ENCODE data around the gene CBY1. TPM values are rescaled to one million over a fixed set of nuclear protein-coding genes. Genes with fewer than 3 reads are reported as not detected.

The CBY1 gene
- total RNA-seq (1 to 10 TPM; 4.6 to 7.6 TPM), total RNA-seq (2.8 to 24.8 (median 11.4) reads per million in 172 experiments)
- 10.2 TPM for polyA plus RNA-seq (2013, experiment 1 of 2)
- polyA plus RNA-seq (2013, experiment 2 of 2), result 11.5 TPM

DNA sequence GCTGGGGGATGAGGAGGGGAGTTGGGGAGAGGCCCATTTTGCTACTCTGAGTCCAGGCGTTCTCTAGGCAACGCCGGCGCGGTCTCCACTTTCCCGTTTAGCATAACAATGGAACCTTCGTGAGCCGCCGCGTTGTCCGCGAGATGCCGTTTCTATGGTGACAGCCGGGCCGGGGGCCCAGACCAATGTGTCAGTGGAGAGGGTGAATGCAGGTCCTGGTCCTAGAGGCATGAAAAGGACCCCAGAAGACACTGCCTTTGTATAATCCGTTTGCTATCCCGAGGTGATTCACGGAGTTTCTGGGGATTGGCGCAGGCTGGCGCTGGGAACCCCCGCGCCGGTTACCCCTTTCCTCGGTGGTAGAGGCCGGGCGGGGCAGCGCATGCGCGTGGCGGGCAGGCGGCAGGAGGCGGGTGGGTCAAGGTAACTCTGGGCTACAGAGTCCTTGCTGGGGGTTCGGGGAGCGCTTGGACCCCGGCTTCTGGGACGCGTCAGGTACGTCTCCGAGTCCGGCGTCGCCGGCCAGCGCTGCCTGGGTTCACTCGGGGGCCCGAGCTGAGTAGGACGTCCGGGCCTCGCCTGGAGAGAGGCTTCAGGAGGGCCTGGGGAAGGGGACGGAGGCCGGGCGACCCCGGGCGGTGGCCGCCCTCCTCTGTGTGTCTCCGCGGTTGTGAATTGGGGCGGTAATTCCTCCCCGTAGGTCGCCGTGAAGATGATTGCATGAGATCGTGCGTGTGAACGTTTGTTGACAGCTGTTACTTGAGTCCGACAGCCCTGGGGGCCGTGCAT is at the start of gene CBY1, which contains the start of gene FAM227A:
Gene CBY1 (plus strand): TSS at position 383 of the 789 bp plus-strand sequence. CDS start 11,417 bp downstream, outside the sequence.
Gene FAM227A (minus strand): TSS at position 137 of the 789 bp plus-strand sequence. CDS start 6,224 bp downstream, outside the sequence.
- TF ChIP-seq CTCF (IDR thresholded peaks at IDR 0.05), result no peak
- ATAC-seq (ENCODE audit: poor library complexity), result peak; percentile 78
- CTCF ChIA-PET, result interaction anchor here (5.2 kb wide), 1 partner anchor 25 kb away, joined by 22 read pairs; the partner anchor contains the start of gene TOMM22

DNA sequence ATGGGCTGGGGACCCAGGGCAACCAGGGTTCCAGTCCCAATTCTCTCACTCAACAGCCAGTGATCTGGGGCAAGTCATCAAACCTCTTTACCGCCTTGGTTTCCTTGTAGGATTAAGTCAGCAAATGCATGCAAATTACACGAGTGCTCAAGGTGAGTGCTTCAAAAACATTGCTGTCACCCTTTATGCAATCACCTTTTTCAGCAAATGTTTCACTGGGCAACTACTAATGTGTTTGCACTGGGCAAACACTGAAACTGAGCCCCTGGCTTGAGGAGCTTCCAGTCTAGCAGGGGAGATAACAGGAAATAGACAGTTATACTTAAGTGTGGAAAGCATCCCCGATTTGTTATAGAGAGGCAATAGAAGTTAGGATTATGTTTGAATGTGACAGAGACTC is 48.8 kb upstream of the CBY1 start:
- CTCF ChIA-PET, result no interaction called here
- Histone ChIP-seq H3K4me1 (ENCODE audit: insufficient read depth, low read length) (no peaks in the 10 kb centered on the region), H3K27ac (ENCODE audit: low read depth in 1 of 2, low read length in 2 of 2) (no peak overlapping the region), H3K9me3 (ENCODE audit: control insufficient read depth in 1 of 2, insufficient read depth in 1 of 2, low read length in 2 of 2) (no peaks in the 10 kb centered on the region), H3K36me3 (ENCODE audit: insufficient read depth, low read length) (no peaks in the 10 kb centered on the region), H3K4me3 (ENCODE audit: low read length) (no peak overlapping the region), H3K27me3 (ENCODE audit: control insufficient read depth in 1 of 2, insufficient read depth in 2 of 2, low read length in 2 of 2) (no peaks in the 10 kb centered on the region)
- H3K27ac Mint-ChIP-seq, result no peak overlapping the region
- TF ChIP-seq CTCF (IDR thresholded peaks at IDR 0.05), result no peak
- no peaks in the 10 kb centered on the region for H3K9me3 Mint-ChIP-seq
- H3K4me3 Mint-ChIP-seq, result no peak overlapping the region
- POLR2A ChIA-PET, result no interaction called here
- H3K4me1 Mint-ChIP-seq (ENCODE audit: low read depth), result no peaks in the 10 kb centered on the region
- no peaks in the 10 kb centered on the region for H3K36me3 Mint-ChIP-seq (ENCODE audit: low read depth)
- intact Hi-C loops (cut with DNase I, micrococcal nuclease), result loop anchor here in 1 of 2 experiments (10.0 kb wide), 1 partner anchor 677 kb away; no protein-coding TSS in a partner anchor
- no peak for DNase-seq
- ATAC-seq (ENCODE audit: poor library complexity), result no peak
- H3K27me3 Mint-ChIP-seq, result no peaks in the 10 kb centered on the region

More for the DNA sequence above, at the start of gene CBY1, which contains the start of gene FAM227A:
- Histone ChIP-seq H3K36me3 (ENCODE audit: insufficient read depth, low read length) (no peaks in the 10 kb centered on the region), H3K27ac (ENCODE audit: low read depth in 1 of 2, low read length in 2 of 2) (peak within 1 kb of the TSS; percentile 83 to 94), H3K4me1 (ENCODE audit: insufficient read depth, low read length) (peaks cover 19% of the 10 kb centered on the region), H3K9me3 (ENCODE audit: control insufficient read depth in 1 of 2, insufficient read depth in 1 of 2, low read length in 2 of 2) (no peaks in the 10 kb centered on the region), H3K4me3 (ENCODE audit: low read length) (peak within 1 kb of the TSS; percentile 86), H3K27me3 (ENCODE audit: control insufficient read depth in 1 of 2, insufficient read depth in 2 of 2, low read length in 2 of 2) (no peaks in the 10 kb centered on the region)
- Mint-ChIP-seq H3K27me3 (no peaks in the 10 kb centered on the region), H3K27ac (peak within 1 kb of the TSS; percentile 98), H3K36me3 (ENCODE audit: low read depth) (peaks cover 4% of the 10 kb centered on the region), H3K9me3 (no peaks in the 10 kb centered on the region), H3K4me1 (ENCODE audit: low read depth) (peaks cover 23% of the 10 kb centered on the region), H3K4me3 (peak within 1 kb of the TSS; percentile 97)
- peak; percentile 74 to 92 (median 82) for DNase-seq
- POLR2A ChIA-PET, result interaction anchor here (0.7 to 2.8 kb wide), 7 partner anchors 9 to 155 kb away, joined by 3 to 19 read pairs (median 5); partner anchors contain the start of genes GTPBP1 and TOMM22
- intact Hi-C loops (cut with DNase I, micrococcal nuclease), result loop anchor here (1.0 to 10.0 kb wide), 8 partner anchors 25 to 382 kb away; partner anchors contain the start of genes DDX17 (in 1 of the 2), DMC1 (in 1 of the 2), DNAL4 (in 1 of the 2) and GTPBP1 (in 1 of the 2)

DNA sequence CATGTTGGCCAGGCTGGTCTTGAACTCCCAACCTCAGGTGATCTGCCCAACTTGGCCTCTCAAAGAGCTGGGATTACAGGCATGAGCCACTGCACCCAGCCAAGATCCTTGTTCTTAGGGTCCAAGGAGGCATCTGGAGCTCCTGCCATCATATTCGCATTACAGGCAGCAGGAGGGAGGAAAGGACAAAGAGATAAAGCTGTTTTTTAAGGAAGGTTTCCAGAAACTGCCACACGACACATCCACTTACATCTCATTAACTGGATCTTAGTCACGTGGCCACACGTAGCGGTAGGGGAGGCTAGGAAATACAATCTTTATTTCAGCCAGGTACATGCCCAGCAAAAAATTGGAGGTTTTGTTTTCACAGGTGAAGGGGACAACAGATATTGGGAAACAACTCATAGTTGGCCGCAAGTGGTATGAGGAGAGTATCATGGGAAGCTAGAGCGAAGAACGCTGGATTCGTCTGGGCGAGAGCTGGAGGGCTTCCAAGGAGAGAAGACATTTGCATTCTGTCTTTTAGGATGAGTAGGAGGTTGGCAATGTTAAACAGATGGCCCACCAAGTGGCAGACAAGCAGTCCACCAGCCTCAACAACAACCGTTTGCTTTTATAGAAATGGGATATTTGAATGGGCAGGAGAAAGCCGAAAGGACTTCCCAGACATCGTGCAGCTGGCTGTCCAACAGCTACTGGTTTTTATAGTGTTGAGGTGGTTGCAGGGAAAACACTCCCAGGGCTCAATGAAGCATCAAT is 47.3 kb upstream of the CBY1 start:
- Histone ChIP-seq H3K27ac (ENCODE audit: low read depth in 1 of 2, low read length in 2 of 2) (no peak overlapping the region), H3K27me3 (ENCODE audit: control insufficient read depth in 1 of 2, insufficient read depth in 2 of 2, low read length in 2 of 2) (no peaks in the 10 kb centered on the region), H3K4me3 (ENCODE audit: low read length) (no peak overlapping the region), H3K9me3 (ENCODE audit: control insufficient read depth in 1 of 2, insufficient read depth in 1 of 2, low read length in 2 of 2) (no peaks in the 10 kb centered on the region), H3K4me1 (ENCODE audit: insufficient read depth, low read length) (no peaks in the 10 kb centered on the region), H3K36me3 (ENCODE audit: insufficient read depth, low read length) (no peaks in the 10 kb centered on the region)
- no peaks in the 10 kb centered on the region for H3K9me3 Mint-ChIP-seq
- intact Hi-C loops (cut with DNase I, micrococcal nuclease), result loop anchor here in 1 of 2 experiments (10.0 kb wide), 1 partner anchor 676 kb away; no protein-coding TSS in a partner anchor
- TF ChIP-seq CTCF (IDR thresholded peaks at IDR 0.05), result no peak
- H3K36me3 Mint-ChIP-seq (ENCODE audit: low read depth), result no peaks in the 10 kb centered on the region
- no peaks in the 10 kb centered on the region for H3K27me3 Mint-ChIP-seq
- CTCF ChIA-PET, result no interaction called here
- no peak overlapping the region for H3K27ac Mint-ChIP-seq
- DNase-seq (no peak), ATAC-seq (ENCODE audit: poor library complexity) (no peak)
- no peaks in the 10 kb centered on the region for H3K4me1 Mint-ChIP-seq (ENCODE audit: low read depth)
- POLR2A ChIA-PET, result interaction anchor here (0.7 kb wide), 1 partner anchor 352 kb away, joined by 3 read pairs; no protein-coding TSS in a partner anchor
- H3K4me3 Mint-ChIP-seq, result no peak overlapping the region

Data from CD4-positive, alpha-beta T cell (primary cell).